ENCODE measurements around the gene PRODH2.
A peak's percentile ranks its signal among the peaks of the same experiment; 100 is the strongest.

Gene PRODH2

GRCh38 chr19:35757749-35758608 is 54.7 kb downstream of the PRODH2 start, which contains the start of gene PROSER3:
PROSER3 (plus strand) TSS chr19:35758176; CDS start chr19:35758216, 40 bp downstream.
- DNase-seq (ENCODE audit: low read depth in 2 of 2) = peak; percentile 99 to 100

- DNase-seq (ENCODE audit: low read depth in 2 of 2) = peak; percentile 81 to 82
These were observed 55.4 kb downstream of the PRODH2 start for GRCh38 chr19:35757231-35757748.

GRCh38 chr19:35756377-35757230 is 56.0 kb downstream of the PRODH2 start, which contains the start of gene HSPB6:
HSPB6 (minus strand) TSS chr19:35757029; CDS start chr19:35757008, 21 bp downstream.
- DNase-seq (ENCODE audit: low read depth in 2 of 2) = no peak

GRCh38 chr19:35755550-35756376 is 56.9 kb downstream of the PRODH2 start:
- DNase-seq (ENCODE audit: low read depth in 2 of 2) = no peak

GRCh38 chr19:35755131-35755549 is 57.5 kb downstream of the PRODH2 start:
- no peak for DNase-seq (ENCODE audit: low read depth in 2 of 2)

- DNase-seq (ENCODE audit: low read depth in 2 of 2) = no peak
These were observed 58.1 kb downstream of the PRODH2 start for GRCh38 chr19:35754370-35755130.

GRCh38 chr19:35753634-35754369 is 58.8 kb downstream of the PRODH2 start:
- DNase-seq (ENCODE audit: low read depth in 2 of 2) = no peak

- DNase-seq (ENCODE audit: low read depth in 2 of 2) = no peak
These were observed 59.8 kb downstream of the PRODH2 start for GRCh38 chr19:35752746-35753350.

- no peak for DNase-seq (ENCODE audit: low read depth in 2 of 2)
These were observed 60.6 kb downstream of the PRODH2 start for GRCh38 chr19:35751839-35752745.

- DNase-seq (ENCODE audit: low read depth in 2 of 2) = no peak
These were observed 62.5 kb downstream of the PRODH2 start for GRCh38 chr19:35750167-35750566.
